Measurements from ENCODE around the gene RBM39. TPM values are rescaled to one million over a fixed set of nuclear protein-coding genes. Genes with fewer than 3 reads are reported as not detected.
"Not testable (repeated sequence)": the region's sequence is repeated elsewhere in the genome, so short reads cannot be mapped to it uniquely, and the experiment has no call there.

RBM39 gene
- total RNA-seq, 2 experiments from 2014 or later = 303 to 356 TPM

- H3K9me3 Mint-ChIP-seq (ENCODE audit: low read depth); H3K4me3 Mint-ChIP-seq; H3K27me3 Mint-ChIP-seq; H3K27ac Mint-ChIP-seq; intact Hi-C loops (cut with DNase I, micrococcal nuclease); DNase-seq; ATAC-seq: not testable (repeated sequence)
- H3K4me1 Mint-ChIP-seq = peaks cover 45% of the 10 kb centered on the region
- peaks cover 67% of the 10 kb centered on the region for H3K36me3 Mint-ChIP-seq (ENCODE audit: low read depth)
- ChIA-PET POLR2A (interaction anchor here (0.7 to 1.6 kb wide), 7 partner anchors 9 to 176 kb away, joined by 3 to 11 read pairs (median 5); partner anchors contain the start of gene RBM39), CTCF (interaction anchor here (1.4 to 1.6 kb wide), 2 partner anchors 9 to 17 kb away, joined by 4 to 6 read pairs; no protein-coding TSS in a partner anchor)
Measured at GRCh38 chr20:35718321-35718720, 23.7 kb downstream of the RBM39 start.

GRCh38 chr20:35716330-35716729, 25.7 kb downstream of the RBM39 start:
- intact Hi-C loops (cut with DNase I, micrococcal nuclease) = no loop called here
- ATAC-seq = no peak
- Mint-ChIP-seq H3K4me1 (peaks cover 46% of the 10 kb centered on the region), H3K9me3 (ENCODE audit: low read depth) (no peaks in the 10 kb centered on the region), H3K27ac (no peak overlapping the region), H3K36me3 (ENCODE audit: low read depth) (peaks cover 65% of the 10 kb centered on the region), H3K27me3 (no peaks in the 10 kb centered on the region), H3K4me3 (no peak overlapping the region)
- ChIA-PET CTCF (no interaction called here), POLR2A (interaction anchor here (0.9 kb wide), 1 partner anchor 18 kb away, joined by 3 read pairs; no protein-coding TSS in a partner anchor)
- no peak for DNase-seq

GRCh38 chr20:35715652-35716051, 26.4 kb downstream of the RBM39 start:
- Mint-ChIP-seq H3K27me3 (no peaks in the 10 kb centered on the region), H3K27ac (no peak overlapping the region), H3K9me3 (ENCODE audit: low read depth) (no peaks in the 10 kb centered on the region), H3K4me1 (peaks cover 52% of the 10 kb centered on the region), H3K36me3 (ENCODE audit: low read depth) (peaks cover 67% of the 10 kb centered on the region), H3K4me3 (no peak overlapping the region)
- ATAC-seq (no peak), DNase-seq (no peak)
- intact Hi-C loops (cut with DNase I, micrococcal nuclease) = no loop called here
- ChIA-PET POLR2A (interaction anchor here (0.9 to 1.6 kb wide), 3 partner anchors 8 to 27 kb away, joined by 3 to 5 read pairs (median 4); partner anchors contain the start of gene RBM39), CTCF (interaction anchor here (1.5 to 1.9 kb wide), 2 partner anchors 13 to 16 kb away, joined by 5 read pairs; no protein-coding TSS in a partner anchor)

- Mint-ChIP-seq H3K9me3 (ENCODE audit: low read depth) (no peaks in the 10 kb centered on the region), H3K27me3 (no peaks in the 10 kb centered on the region), H3K4me3 (no peak overlapping the region), H3K36me3 (ENCODE audit: low read depth) (peaks cover 67% of the 10 kb centered on the region), H3K4me1 (peaks cover 51% of the 10 kb centered on the region), H3K27ac (peak overlapping the region; percentile 67)
- POLR2A ChIA-PET = interaction anchor here (0.7 to 1.6 kb wide), 3 partner anchors 10 to 28 kb away, joined by 3 to 5 read pairs (median 4); partner anchors contain the start of gene RBM39
- intact Hi-C loops (cut with DNase I, micrococcal nuclease) = no loop called here
- DNase-seq = no peak
- ATAC-seq = no peak
- CTCF ChIA-PET = interaction anchor here (0.6 to 1.9 kb wide), 4 partner anchors 18 to 183 kb away, joined by 3 to 6 read pairs (median 4); no protein-coding TSS in a partner anchor
Measured at GRCh38 chr20:35714127-35714526, 27.9 kb downstream of the RBM39 start.

GRCh38 chr20:35713120-35713519, 28.9 kb downstream of the RBM39 start:
- Mint-ChIP-seq H3K27ac (peak overlapping the region; percentile 51), H3K4me1 (peaks cover 49% of the 10 kb centered on the region), H3K36me3 (ENCODE audit: low read depth) (peaks cover 68% of the 10 kb centered on the region)
- H3K4me3 Mint-ChIP-seq; DNase-seq; H3K9me3 Mint-ChIP-seq (ENCODE audit: low read depth); H3K27me3 Mint-ChIP-seq; ATAC-seq: not testable (repeated sequence)
- POLR2A ChIA-PET = interaction anchor here (0.6 to 1.4 kb wide), 4 partner anchors 10 to 206 kb away, joined by 3 to 4 read pairs (median 4); no protein-coding TSS in a partner anchor
- intact Hi-C loops (cut with DNase I, micrococcal nuclease) = loop anchor here in 1 of 2 experiments (2.0 kb wide), 1 partner anchor 18 kb away; no protein-coding TSS in a partner anchor
- CTCF ChIA-PET = interaction anchor here (0.6 kb wide), 1 partner anchor 26 kb away, joined by 4 read pairs; no protein-coding TSS in a partner anchor

GRCh38 chr20:35711588-35712209, 30.4 kb downstream of the RBM39 start:
- peak overlapping the region; percentile 33 for H3K4me3 Mint-ChIP-seq
- peaks cover 48% of the 10 kb centered on the region for H3K4me1 Mint-ChIP-seq
- no peaks in the 10 kb centered on the region for H3K9me3 Mint-ChIP-seq (ENCODE audit: low read depth)
- ChIA-PET POLR2A (interaction anchor here (0.6 to 1.5 kb wide), 11 partner anchors 8 to 127 kb away, joined by 3 to 11 read pairs (median 4); partner anchors contain the start of genes NFS1, RBM39 and ROMO1), CTCF (interaction anchor here (0.7 to 1.3 kb wide), 2 partner anchors 11 to 19 kb away, joined by 3 to 6 read pairs; no protein-coding TSS in a partner anchor)
- intact Hi-C loops (cut with DNase I, micrococcal nuclease) = loop anchor here in 1 of 2 experiments (2.0 kb wide), 1 partner anchor 19 kb away; no protein-coding TSS in a partner anchor
- DNase-seq = no peak
- no peaks in the 10 kb centered on the region for H3K27me3 Mint-ChIP-seq
- peaks cover 66% of the 10 kb centered on the region for H3K36me3 Mint-ChIP-seq (ENCODE audit: low read depth)
- peak overlapping the region; percentile 86 for H3K27ac Mint-ChIP-seq
- peak; percentile 76 for ATAC-seq

- ATAC-seq (no peak), DNase-seq (no peak)
- Mint-ChIP-seq H3K36me3 (ENCODE audit: low read depth) (peaks cover 68% of the 10 kb centered on the region), H3K9me3 (ENCODE audit: low read depth) (no peaks in the 10 kb centered on the region), H3K27me3 (no peaks in the 10 kb centered on the region), H3K4me3 (peak overlapping the region; percentile 33), H3K4me1 (peaks cover 46% of the 10 kb centered on the region), H3K27ac (peak overlapping the region; percentile 86)
- ChIA-PET CTCF (interaction anchor here (0.7 to 1.3 kb wide), 2 partner anchors 11 to 20 kb away, joined by 3 to 6 read pairs; no protein-coding TSS in a partner anchor), POLR2A (interaction anchor here (0.6 to 1.5 kb wide), 9 partner anchors 9 to 126 kb away, joined by 3 to 11 read pairs (median 4); partner anchors contain the start of genes NFS1, RBM39 and ROMO1)
- intact Hi-C loops (cut with DNase I, micrococcal nuclease) = no loop called here
Measured at GRCh38 chr20:35710884-35711587, 31.0 kb downstream of the RBM39 start.

- intact Hi-C loops (cut with DNase I, micrococcal nuclease) = no loop called here
- ChIA-PET POLR2A (interaction anchor here (0.8 to 1.0 kb wide), 2 partner anchors 9 to 10 kb away, joined by 3 to 6 read pairs; no protein-coding TSS in a partner anchor), CTCF (interaction anchor here (1.3 to 1.5 kb wide), 3 partner anchors 9 to 90 kb away, joined by 3 to 5 read pairs (median 5); no protein-coding TSS in a partner anchor)
- Mint-ChIP-seq H3K36me3 (ENCODE audit: low read depth) (peaks cover 68% of the 10 kb centered on the region), H3K4me1 (peaks cover 40% of the 10 kb centered on the region), H3K27me3 (no peaks in the 10 kb centered on the region), H3K4me3 (no peak overlapping the region), H3K27ac (no peak overlapping the region), H3K9me3 (ENCODE audit: low read depth) (no peaks in the 10 kb centered on the region)
- DNase-seq (no peak), ATAC-seq (no peak)
Measured at GRCh38 chr20:35710039-35710438, 32.0 kb downstream of the RBM39 start.

- intact Hi-C loops (cut with DNase I, micrococcal nuclease) = loop anchor here in 1 of 2 experiments (2.0 to 10.0 kb wide), 2 partner anchors 26 to 244 kb away; no protein-coding TSS in a partner anchor
- ChIA-PET CTCF (interaction anchor here (1.3 to 1.5 kb wide), 3 partner anchors 8 to 89 kb away, joined by 3 to 5 read pairs (median 5); no protein-coding TSS in a partner anchor), POLR2A (interaction anchor here (0.6 to 2.0 kb wide), 3 partner anchors 9 to 244 kb away, joined by 3 to 11 read pairs (median 6); no protein-coding TSS in a partner anchor)
- DNase-seq = no peak
- peak overlapping the region; percentile 81 for H3K27ac Mint-ChIP-seq
- no peak for ATAC-seq
- no peak overlapping the region for H3K4me3 Mint-ChIP-seq
- H3K36me3 Mint-ChIP-seq (ENCODE audit: low read depth) = peaks cover 74% of the 10 kb centered on the region
- H3K4me1 Mint-ChIP-seq = peaks cover 37% of the 10 kb centered on the region
- no peaks in the 10 kb centered on the region for H3K27me3 Mint-ChIP-seq
- no peaks in the 10 kb centered on the region for H3K9me3 Mint-ChIP-seq (ENCODE audit: low read depth)
Measured at GRCh38 chr20:35709259-35709658, 32.8 kb downstream of the RBM39 start.

- Mint-ChIP-seq H3K27me3 (no peaks in the 10 kb centered on the region), H3K9me3 (ENCODE audit: low read depth) (no peaks in the 10 kb centered on the region), H3K4me3 (no peak overlapping the region), H3K36me3 (ENCODE audit: low read depth) (peaks cover 76% of the 10 kb centered on the region), H3K27ac (no peak overlapping the region), H3K4me1 (peaks cover 37% of the 10 kb centered on the region)
- ChIA-PET POLR2A (interaction anchor here (1.1 to 2.0 kb wide), 2 partner anchors 10 to 11 kb away, joined by 5 to 11 read pairs; no protein-coding TSS in a partner anchor), CTCF (interaction anchor here (0.8 to 1.1 kb wide), 2 partner anchors 31 to 50 kb away, joined by 3 read pairs; no protein-coding TSS in a partner anchor)
- no peak for DNase-seq
- ATAC-seq = no peak
- intact Hi-C loops (cut with DNase I, micrococcal nuclease) = loop anchor here in 1 of 2 experiments (2.0 to 10.0 kb wide), 2 partner anchors 26 to 244 kb away; no protein-coding TSS in a partner anchor
Measured at GRCh38 chr20:35708502-35708901, 33.6 kb downstream of the RBM39 start.

All from activated CD4-positive, alpha-beta T cell treated with anti-CD3 and anti-CD28 coated beads for 36 hours (primary cell).